Measurements from ENCODE around the gene TMEM45B.
"Not testable (repeated sequence)": the region's sequence is repeated elsewhere in the genome, so short reads cannot be mapped to it uniquely, and the experiment has no call there.

The TMEM45B gene

GRCh38 chr11:129815596-129816461 lies at the start of gene TMEM45B:
TMEM45B (plus strand) TSS chr11:129815848; CDS start chr11:129852483, 36,635 bp downstream.
- Histone ChIP-seq H3K27ac (ENCODE audit: low read depth, low read length) (no peak within 1 kb of the TSS), H2AFZ (ENCODE audit: low read length, unreplicated experiment) (no peak within 1 kb of the TSS), H3K27me3 (ENCODE audit: insufficient read depth, low read length) (peaks cover 57% of the 10 kb centered on the region), H3K36me3 (ENCODE audit: insufficient read depth, low read length) (no peaks in the 10 kb centered on the region), H3K4me1 (ENCODE audit: control insufficient read depth, insufficient read depth, low read length, unreplicated experiment) (peaks cover 3% of the 10 kb centered on the region), H3K4me3 (ENCODE audit: low read depth, low read length) (no peak within 1 kb of the TSS), H3K79me2 (ENCODE audit: control insufficient read depth, insufficient read depth, low read length, unreplicated experiment) (no peaks in the 10 kb centered on the region)

- Histone ChIP-seq H3K79me2 (ENCODE audit: control insufficient read depth, insufficient read depth, low read length, unreplicated experiment) (no peaks in the 10 kb centered on the region), H3K4me1 (ENCODE audit: control insufficient read depth, insufficient read depth, low read length, unreplicated experiment) (no peaks in the 10 kb centered on the region), H3K27me3 (ENCODE audit: insufficient read depth, low read length) (peaks cover 23% of the 10 kb centered on the region; the same call in 1 of the 2 replicates), H3K27ac (ENCODE audit: low read depth, low read length) (no peak overlapping the region), H3K36me3 (ENCODE audit: insufficient read depth, low read length) (no peaks in the 10 kb centered on the region), H3K4me3 (ENCODE audit: low read depth, low read length) (no peak overlapping the region), H2AFZ (ENCODE audit: low read length, unreplicated experiment) (no peak overlapping the region)
Observed at GRCh38 chr11:129766898-129767604, 48.6 kb upstream of the TMEM45B start.

- Histone ChIP-seq H3K27ac (ENCODE audit: low read depth, low read length) (no peak overlapping the region), H3K36me3 (ENCODE audit: insufficient read depth, low read length) (no peaks in the 10 kb centered on the region), H3K4me3 (ENCODE audit: low read depth, low read length) (no peak overlapping the region), H3K79me2 (ENCODE audit: control insufficient read depth, insufficient read depth, low read length, unreplicated experiment) (no peaks in the 10 kb centered on the region), H3K4me1 (ENCODE audit: control insufficient read depth, insufficient read depth, low read length, unreplicated experiment) (no peaks in the 10 kb centered on the region), H3K27me3 (ENCODE audit: insufficient read depth, low read length) (peaks cover 26% of the 10 kb centered on the region), H2AFZ (ENCODE audit: low read length, unreplicated experiment) (no peak overlapping the region)
Observed at GRCh38 chr11:129767827-129768226, 47.8 kb upstream of the TMEM45B start.

DNA sequence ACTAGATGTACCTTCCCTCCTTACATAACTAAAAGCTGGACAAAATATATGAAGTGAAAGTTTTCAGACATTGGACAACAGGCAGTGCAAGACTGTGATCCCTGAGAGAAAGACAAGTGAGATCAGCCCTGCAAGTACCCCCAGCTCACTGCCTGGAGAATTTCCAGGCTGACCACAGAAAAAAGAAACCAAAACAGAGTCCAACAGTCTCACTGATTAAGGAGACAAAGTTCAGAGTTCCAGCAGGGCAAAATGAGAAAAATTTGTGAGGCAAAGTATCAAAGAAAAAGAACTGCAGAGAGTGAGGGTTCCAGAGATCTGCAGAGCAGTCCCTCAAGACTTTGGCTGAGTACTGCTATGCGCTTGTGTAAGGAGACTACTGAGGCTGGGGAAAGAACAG lies 47.3 kb upstream of the TMEM45B start:
- peaks cover 26% of the 10 kb centered on the region for H3K27me3 ChIP-seq (ENCODE audit: insufficient read depth, low read length)
- no peaks in the 10 kb centered on the region for H3K4me1 ChIP-seq (ENCODE audit: control insufficient read depth, insufficient read depth, low read length, unreplicated experiment)
- H3K27ac ChIP-seq (ENCODE audit: low read depth, low read length) = no peak overlapping the region
- no peak overlapping the region for H2AFZ ChIP-seq (ENCODE audit: low read length, unreplicated experiment)
- no peaks in the 10 kb centered on the region for H3K36me3 ChIP-seq (ENCODE audit: insufficient read depth, low read length)
- no peak overlapping the region for H3K4me3 ChIP-seq (ENCODE audit: low read depth, low read length)
- no peaks in the 10 kb centered on the region for H3K79me2 ChIP-seq (ENCODE audit: control insufficient read depth, insufficient read depth, low read length, unreplicated experiment)

DNA sequence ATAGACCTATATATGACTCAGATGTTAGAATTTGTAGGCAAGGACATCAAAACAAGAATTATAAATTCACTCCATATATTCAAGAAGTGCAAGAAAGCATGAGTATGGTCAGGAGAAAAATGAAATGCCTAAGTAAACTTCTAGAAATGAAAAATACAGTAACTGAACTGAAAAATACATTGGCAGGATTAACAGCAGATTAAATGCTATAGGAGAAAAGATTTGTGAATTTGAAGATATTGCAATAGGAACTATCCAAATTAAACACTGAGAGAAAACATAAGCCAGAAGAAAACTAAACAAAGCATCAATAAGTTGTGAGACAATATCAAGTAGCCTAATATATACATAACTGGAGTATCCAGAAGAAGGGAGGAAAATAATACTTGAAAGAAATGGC lies 46.6 kb upstream of the TMEM45B start:
- no peak overlapping the region for H2AFZ ChIP-seq (ENCODE audit: low read length, unreplicated experiment)
- no peaks in the 10 kb centered on the region for H3K79me2 ChIP-seq (ENCODE audit: control insufficient read depth, insufficient read depth, low read length, unreplicated experiment)
- no peak overlapping the region for H3K4me3 ChIP-seq (ENCODE audit: low read depth, low read length)
- no peaks in the 10 kb centered on the region for H3K36me3 ChIP-seq (ENCODE audit: insufficient read depth, low read length)
- no peaks in the 10 kb centered on the region for H3K4me1 ChIP-seq (ENCODE audit: control insufficient read depth, insufficient read depth, low read length, unreplicated experiment)
- no peak overlapping the region for H3K27ac ChIP-seq (ENCODE audit: low read depth, low read length)
- H3K27me3 ChIP-seq (ENCODE audit: insufficient read depth, low read length) = peaks cover 29% of the 10 kb centered on the region

DNA sequence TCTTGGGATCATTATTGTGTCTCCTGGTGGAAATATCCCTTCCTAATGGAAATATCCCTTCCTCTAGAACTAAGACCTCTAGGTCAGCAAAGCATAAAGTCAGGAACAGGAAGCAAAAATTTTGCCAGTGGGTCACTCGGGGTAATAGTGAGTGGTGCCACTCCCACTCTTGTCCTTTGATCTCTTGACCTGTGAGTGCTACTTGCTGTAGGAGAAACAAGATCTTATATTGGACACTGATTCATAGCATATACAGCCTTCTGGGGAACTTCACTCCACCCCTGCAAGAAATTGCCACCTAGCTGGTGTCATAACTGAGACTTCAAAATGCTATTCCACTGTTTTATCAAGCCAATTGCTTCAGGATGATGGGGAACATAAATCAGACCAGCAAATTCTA lies 44.7 kb upstream of the TMEM45B start:
- Histone ChIP-seq H3K79me2 (ENCODE audit: control insufficient read depth, insufficient read depth, low read length, unreplicated experiment) (no peaks in the 10 kb centered on the region), H2AFZ (ENCODE audit: low read length, unreplicated experiment) (no peak overlapping the region), H3K4me1 (ENCODE audit: control insufficient read depth, insufficient read depth, low read length, unreplicated experiment) (no peaks in the 10 kb centered on the region), H3K4me3 (ENCODE audit: low read depth, low read length) (no peak overlapping the region), H3K27me3 (ENCODE audit: insufficient read depth, low read length) (peaks cover 31% of the 10 kb centered on the region), H3K27ac (ENCODE audit: low read depth, low read length) (no peak overlapping the region), H3K36me3 (ENCODE audit: insufficient read depth, low read length) (no peaks in the 10 kb centered on the region)

GRCh38 chr11:129771456-129771855 lies 44.2 kb upstream of the TMEM45B start:
- not testable (repeated sequence) for H3K36me3 ChIP-seq (ENCODE audit: insufficient read depth, low read length); H2AFZ ChIP-seq (ENCODE audit: low read length, unreplicated experiment); H3K4me1 ChIP-seq (ENCODE audit: control insufficient read depth, insufficient read depth, low read length, unreplicated experiment); H3K4me3 ChIP-seq (ENCODE audit: low read depth, low read length); H3K79me2 ChIP-seq (ENCODE audit: control insufficient read depth, insufficient read depth, low read length, unreplicated experiment); H3K27ac ChIP-seq (ENCODE audit: low read depth, low read length)
- peaks cover 33% of the 10 kb centered on the region for H3K27me3 ChIP-seq (ENCODE audit: insufficient read depth, low read length)

GRCh38 chr11:129778877-129779276 lies 36.8 kb upstream of the TMEM45B start:
- Histone ChIP-seq H3K4me1 (ENCODE audit: control insufficient read depth, insufficient read depth, low read length, unreplicated experiment) (no peaks in the 10 kb centered on the region), H3K27ac (ENCODE audit: low read depth, low read length) (no peak overlapping the region), H3K36me3 (ENCODE audit: insufficient read depth, low read length) (no peaks in the 10 kb centered on the region), H3K27me3 (ENCODE audit: insufficient read depth, low read length) (peaks cover 56% of the 10 kb centered on the region), H3K79me2 (ENCODE audit: control insufficient read depth, insufficient read depth, low read length, unreplicated experiment) (no peaks in the 10 kb centered on the region), H2AFZ (ENCODE audit: low read length, unreplicated experiment) (no peak overlapping the region), H3K4me3 (ENCODE audit: low read depth, low read length) (no peak overlapping the region)

- Histone ChIP-seq H3K79me2 (ENCODE audit: control insufficient read depth, insufficient read depth, low read length, unreplicated experiment) (no peaks in the 10 kb centered on the region), H3K36me3 (ENCODE audit: insufficient read depth, low read length) (no peaks in the 10 kb centered on the region), H3K27ac (ENCODE audit: low read depth, low read length) (no peak overlapping the region), H3K4me1 (ENCODE audit: control insufficient read depth, insufficient read depth, low read length, unreplicated experiment) (no peaks in the 10 kb centered on the region), H2AFZ (ENCODE audit: low read length, unreplicated experiment) (no peak overlapping the region), H3K27me3 (ENCODE audit: insufficient read depth, low read length) (peaks cover 52% of the 10 kb centered on the region), H3K4me3 (ENCODE audit: low read depth, low read length) (no peak overlapping the region)
Observed at GRCh38 chr11:129779342-129779741, 36.3 kb upstream of the TMEM45B start.

DNA sequence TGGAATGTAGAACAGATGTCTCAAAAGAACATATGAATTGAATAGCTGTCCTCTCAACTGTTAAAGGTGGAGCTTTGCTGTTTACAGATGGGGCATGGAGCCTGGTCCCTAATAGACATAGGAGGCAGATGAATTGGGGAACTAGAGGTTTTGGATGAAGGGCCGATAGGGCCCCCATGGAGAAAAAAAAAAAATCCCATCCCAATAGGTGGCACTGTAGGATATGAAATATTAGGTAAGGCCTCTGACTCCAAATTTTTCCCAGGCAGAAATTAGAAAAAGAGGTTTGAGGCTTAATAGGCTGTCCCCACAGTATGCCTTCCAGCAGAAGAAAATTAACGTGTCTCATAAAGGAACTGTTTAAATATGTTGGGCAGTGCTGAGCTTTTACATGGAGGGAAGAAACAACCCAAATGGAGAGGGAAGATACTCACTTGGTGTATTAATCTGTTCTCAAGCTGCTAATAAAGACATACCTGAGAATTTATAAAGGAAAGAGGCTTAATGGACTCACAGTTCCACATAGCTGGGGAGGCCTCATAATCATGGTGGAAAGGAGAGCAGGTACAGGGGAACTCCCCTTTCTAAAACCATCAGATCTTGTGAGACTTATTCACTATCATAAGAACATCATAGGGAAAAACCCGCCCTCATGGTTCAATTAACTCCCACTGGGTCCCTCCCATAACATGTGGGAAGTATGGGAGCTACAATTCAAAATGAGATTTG lies 30.1 kb upstream of the TMEM45B start:
- no peak overlapping the region for H3K27ac ChIP-seq (ENCODE audit: low read depth, low read length)
- H3K4me3 ChIP-seq (ENCODE audit: low read depth, low read length) = no peak overlapping the region
- no peaks in the 10 kb centered on the region for H3K36me3 ChIP-seq (ENCODE audit: insufficient read depth, low read length)
- H3K4me1 ChIP-seq (ENCODE audit: control insufficient read depth, insufficient read depth, low read length, unreplicated experiment) = no peaks in the 10 kb centered on the region
- H2AFZ ChIP-seq (ENCODE audit: low read length, unreplicated experiment) = no peak overlapping the region
- H3K79me2 ChIP-seq (ENCODE audit: control insufficient read depth, insufficient read depth, low read length, unreplicated experiment) = no peaks in the 10 kb centered on the region
- H3K27me3 ChIP-seq (ENCODE audit: insufficient read depth, low read length) = peaks cover 12% of the 10 kb centered on the region

All from ACC112 (cell line).